G401.6 (cell line): ENCODE results near the gene SEPSECS.

Source experiments
- FAIRE-seq: peaks from 2 replicates; lab custom pipeline; 2012; peaks lifted over from hg19 to GRCh38; lab: Jason Lieb, UNC

Gene SEPSECS

DNA sequence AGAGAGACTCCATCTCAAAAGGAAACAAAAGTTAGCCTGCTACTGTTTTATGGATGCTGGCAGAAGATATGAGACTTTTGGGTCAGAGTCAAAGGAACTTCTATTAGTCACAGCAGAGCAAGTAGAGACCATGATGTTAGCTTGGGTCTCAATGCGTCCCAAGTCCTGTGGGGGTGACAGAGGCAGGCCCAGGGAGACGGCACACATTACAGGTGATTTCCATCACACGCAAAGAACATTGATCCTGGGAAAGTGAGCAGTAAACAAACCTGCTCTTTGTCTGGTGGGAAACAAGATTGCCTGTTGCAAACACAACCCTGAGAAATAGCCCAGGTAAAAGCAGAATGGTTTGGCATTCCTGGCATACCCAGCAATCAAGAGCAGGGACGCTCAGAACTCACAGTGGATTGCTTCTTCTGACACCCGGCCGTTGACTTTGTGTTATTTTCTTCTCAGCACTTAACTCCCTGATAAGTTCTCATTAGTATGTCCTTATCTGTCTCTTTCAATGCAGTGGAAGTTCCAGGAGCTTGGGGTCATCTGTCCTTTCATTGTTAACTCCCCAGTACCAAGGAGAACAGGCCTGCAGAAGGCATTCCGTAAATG is 78.3 kb downstream of the SEPSECS start:
- FAIRE-seq, result no peak

DNA sequence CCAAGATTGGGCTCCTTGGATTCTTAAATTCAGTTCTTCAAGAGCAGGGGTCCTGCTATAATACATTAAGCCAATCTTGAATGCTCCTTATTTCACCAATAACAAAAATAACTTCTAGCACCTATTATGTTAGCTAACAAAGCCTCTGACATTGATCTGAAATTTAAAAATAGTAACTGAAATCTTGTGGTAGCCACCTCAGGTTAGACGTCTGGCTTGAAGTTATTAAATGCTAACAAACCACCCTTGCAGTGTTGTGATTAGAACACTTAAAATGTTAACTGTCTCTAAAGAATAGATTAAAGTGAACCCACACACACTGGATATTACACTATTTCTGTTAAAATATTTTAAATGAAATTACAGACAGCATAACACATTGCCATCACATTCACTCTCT is 79.7 kb downstream of the SEPSECS start:
- FAIRE-seq, result no peak

DNA sequence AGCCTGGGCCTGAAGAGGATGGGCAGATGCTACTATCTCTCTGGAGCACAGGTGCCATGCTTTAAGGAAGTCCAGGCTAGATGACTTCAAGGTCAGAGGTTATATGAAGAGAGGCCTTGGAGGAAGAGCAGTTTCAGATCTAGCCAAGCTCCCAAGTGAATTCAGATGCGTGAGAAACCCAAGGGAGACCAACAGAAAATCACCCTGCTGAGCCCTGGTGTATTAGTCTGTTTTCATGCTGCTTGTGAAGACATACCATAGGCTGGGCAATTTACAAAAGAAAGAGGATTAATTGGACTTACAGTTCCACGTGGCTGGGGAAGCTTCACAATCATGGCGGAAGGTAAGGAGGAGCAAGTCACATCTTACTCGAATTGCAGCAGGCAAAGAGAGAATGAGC is 81.7 kb downstream of the SEPSECS start:
- no peak for FAIRE-seq

DNA sequence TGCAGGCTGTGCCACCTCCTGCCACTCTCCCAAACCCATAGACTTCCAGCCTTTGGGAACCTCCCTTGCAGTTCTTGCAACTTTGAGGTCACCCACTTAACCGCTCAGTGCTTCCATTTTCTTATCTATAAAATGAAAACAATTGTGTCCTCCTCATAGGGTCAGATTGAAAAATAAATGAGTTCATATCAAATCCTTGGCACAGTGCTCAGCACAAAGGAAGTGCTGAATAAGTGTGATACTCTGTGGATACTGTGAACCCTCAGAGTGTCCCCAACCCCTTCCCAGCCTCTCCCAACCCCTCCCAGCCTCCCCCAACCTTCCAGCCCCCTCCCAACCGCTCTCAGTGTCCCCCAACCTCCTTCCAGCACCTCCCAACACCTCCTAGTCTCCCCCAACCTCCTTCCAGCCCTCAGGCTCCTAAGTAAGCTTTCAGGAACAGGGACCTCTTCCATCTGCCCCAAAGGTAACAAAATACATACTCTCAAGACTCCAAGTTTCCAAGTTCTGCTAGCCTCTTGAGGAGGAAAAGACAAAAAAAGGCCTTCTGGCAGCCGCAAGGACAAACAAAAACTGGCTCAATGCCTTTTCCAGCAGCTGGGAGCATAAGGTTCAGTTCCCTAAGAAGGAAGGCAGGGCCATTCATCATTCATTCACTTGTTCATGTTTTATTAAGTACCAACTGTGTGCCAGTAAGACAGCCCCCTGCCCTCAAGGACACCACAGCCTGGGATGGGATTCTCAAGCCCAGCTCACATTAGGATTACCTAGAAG is 83.4 kb downstream of the SEPSECS start:
- FAIRE-seq, result no peak

DNA sequence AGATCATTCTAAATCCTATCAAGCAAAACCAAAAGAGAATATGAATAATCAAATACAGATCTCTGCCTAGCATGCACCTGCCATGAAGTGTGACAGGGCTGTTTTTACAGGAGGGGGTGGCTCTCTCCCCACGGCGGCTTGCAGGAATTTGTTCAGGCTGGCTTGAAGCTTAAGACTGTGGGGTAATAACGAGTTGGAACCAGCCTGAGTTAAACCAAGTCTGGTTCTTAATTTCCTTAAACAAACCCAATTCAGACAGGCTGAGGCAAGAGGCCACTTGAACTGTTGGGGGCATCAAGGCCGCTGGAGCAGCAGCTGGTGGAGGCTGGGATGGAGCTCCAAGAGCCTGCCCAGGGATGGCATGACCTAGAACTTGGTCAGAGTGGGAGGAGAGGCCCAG is 84.4 kb downstream of the SEPSECS start:
- no peak for FAIRE-seq

DNA sequence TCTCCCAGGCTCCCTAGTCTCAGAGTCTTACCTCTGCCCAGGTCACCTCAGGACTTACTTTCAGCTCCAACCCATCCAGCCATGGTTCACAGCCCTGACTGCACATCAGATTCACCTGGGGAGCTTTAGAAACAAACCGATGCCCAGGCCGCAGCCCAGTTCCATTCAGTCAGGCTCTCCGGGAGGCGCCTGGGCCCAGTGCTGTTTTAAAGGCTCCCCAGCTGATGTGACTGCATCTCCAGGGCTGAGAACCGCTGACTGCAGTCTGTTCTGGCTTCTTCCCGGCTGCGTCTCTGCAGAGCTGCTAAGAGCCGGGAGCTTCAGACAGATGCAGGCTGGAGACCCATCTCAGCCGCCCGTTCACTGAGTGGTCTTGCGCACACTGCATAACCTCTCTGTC is 85.1 kb downstream of the SEPSECS start:
- FAIRE-seq, result no peak

DNA sequence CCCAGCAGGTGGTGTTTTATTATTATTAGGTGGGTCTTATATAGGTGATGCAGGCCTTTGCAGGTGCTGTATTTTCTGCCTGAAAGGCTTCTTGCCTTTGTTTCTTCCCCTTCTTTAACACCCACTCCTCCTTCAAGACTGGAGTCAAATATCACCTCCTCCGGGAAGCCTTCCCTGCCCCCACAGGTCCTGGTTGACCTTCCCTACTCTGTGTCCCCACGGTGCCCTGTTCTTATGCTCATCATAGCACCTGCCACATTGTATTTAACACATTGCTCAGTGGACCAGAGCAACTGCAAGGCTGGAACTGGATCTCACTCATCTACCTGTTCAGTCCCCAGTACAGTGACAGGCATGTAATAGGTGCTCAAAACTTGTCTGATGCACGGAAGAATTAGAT is 89.7 kb downstream of the SEPSECS start:
- FAIRE-seq, result no peak
